HG02943 (cell line): ENCODE measurements around the gene SRGAP2.
"Not testable (repeated sequence)": the region's sequence is repeated elsewhere in the genome, so short reads cannot be mapped to it uniquely, and the experiment has no call there.

ENCODE experiments used
- ATAC-seq: cut with Tn5 transposase; IDR thresholded peaks from one replicate; pipeline ENCODE4 v1.9.1; 2021; ENCODE audit warnings: mild to moderate bottlenecking, low read depth, moderate library complexity; ENCODE audit not compliant: unreplicated experiment

Gene SRGAP2

GRCh38 chr1:206245479-206245878 lies 42.1 kb downstream of the SRGAP2 start:
- not testable (repeated sequence) for ATAC-seq

DNA sequence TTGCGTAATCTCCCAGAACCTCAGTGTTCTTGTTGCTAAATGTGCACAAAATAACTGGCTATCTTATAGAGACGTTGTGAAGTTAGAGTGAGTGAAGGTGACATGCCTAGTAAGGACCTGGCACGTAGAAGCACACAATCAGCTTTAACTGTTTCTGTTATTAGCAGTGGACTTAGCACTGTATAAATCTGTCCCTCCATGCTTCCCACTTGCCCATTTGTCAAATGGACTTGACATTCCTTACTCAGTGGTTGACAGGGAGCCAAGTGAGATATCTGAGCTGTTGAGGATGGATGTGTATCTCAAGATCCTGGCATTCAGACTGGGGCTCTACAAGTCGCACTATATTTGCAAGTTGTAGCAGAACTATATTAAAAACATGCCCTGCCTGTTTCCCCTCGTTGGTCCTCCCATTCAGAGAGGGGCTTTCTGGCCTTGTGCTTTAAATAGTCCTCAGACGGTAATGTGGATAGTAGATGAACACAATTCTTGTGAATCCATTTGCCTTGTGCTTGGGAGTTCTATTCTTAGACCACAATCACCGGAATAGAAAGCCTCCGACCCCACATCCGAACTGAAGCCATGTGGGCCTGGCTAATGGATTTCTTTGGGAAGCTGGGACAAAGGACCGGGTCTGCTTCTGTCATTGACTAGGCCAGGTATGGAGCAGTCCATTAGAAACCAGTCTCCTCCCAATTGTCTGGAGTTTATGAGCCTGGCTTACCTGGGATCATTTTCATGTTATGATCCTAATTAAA lies 43.0 kb downstream of the SRGAP2 start:
- not testable (repeated sequence) for ATAC-seq

GRCh38 chr1:206250953-206251681 lies 47.8 kb downstream of the SRGAP2 start:
- not testable (repeated sequence) for ATAC-seq

DNA sequence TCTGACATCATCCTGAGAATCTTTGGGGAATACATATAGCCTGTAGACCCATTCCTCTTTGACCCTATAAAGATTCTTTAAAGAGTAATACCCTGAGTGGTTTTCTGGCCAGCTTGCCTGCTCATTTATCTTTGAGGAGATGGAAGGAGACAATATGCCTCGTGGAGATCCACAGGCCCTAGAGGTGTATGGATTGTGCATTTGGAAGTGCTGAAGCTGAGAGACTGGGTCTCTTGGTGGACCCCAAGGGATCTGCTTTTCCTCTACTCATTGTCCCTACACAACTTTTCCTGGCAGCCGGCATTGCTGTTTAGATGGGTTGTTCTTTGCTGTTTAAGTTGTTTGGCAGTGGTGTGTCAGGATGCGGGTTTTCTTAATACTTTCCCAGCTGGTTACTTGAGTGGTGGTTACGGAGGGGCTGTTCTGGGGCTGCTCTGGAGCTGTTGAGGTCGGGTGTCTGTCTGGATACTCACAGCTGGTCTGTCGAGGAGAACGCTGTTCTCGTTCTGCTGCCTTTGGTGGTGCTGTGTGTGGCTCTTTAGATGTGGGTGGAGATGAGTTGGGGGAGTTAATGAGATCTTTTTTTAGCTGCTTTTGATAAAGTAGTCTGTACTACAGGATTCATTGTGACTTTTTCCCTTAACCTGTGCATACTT lies 49.5 kb downstream of the SRGAP2 start:
- not testable (repeated sequence) for ATAC-seq
